Measurements from ENCODE around the gene SVIL.
"Not testable (repeated sequence)": the region's sequence is repeated elsewhere in the genome, so short reads cannot be mapped to it uniquely, and the experiment has no call there.

SVIL gene

DNA sequence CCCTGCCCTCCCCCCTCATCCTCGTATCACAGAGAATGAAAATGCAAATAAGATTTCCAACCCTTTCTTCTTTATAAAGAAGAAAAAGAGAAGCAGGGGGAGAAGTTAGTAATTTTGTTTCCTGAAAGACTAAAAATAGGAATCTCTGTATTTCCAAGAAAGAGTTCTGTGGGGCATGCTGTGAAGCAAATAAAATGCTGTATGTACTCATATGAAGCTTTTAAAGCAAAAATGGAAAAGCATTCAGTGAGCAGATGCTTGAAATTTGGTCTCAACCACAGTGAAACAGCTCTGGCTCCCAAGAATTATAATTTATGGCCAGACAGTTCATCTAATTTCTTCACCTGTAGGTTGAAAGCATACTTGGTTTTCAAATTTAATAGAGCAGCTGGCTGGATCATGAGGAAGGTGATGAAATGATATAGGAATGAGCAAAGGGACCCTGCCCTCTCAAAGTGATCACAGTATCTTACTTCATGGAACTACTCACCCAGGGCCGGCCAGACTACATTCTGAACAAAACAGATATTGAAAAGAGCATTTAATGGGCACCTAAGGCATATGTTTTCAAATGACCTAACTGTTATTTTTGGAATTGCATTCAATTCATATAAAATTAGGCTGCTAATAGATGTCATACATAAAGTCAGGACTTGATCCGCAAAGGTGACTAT, 31.4 kb downstream of the SVIL start:
- DNase-seq (ENCODE audit: low read depth in 2 of 2) = no peak

DNA sequence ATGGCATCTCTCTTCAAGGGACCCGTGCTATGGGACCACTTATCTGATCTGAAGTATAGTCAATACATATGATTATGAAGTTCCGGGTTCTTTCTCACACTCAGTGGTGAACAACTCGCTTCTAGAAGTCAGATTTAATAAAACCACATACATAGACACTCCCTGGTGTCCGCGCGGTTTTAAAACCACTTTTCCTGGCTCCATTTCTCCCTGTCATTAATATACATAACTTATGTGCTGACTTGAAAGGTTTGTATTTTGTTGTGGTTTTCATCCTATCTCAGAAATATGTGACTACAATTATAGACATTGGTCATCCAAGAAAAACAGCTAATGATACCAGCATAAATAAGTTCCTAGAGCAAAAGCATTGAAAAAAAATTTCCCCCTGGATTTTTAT, 34.0 kb downstream of the SVIL start:
- no peak for DNase-seq (ENCODE audit: low read depth in 2 of 2)

DNA sequence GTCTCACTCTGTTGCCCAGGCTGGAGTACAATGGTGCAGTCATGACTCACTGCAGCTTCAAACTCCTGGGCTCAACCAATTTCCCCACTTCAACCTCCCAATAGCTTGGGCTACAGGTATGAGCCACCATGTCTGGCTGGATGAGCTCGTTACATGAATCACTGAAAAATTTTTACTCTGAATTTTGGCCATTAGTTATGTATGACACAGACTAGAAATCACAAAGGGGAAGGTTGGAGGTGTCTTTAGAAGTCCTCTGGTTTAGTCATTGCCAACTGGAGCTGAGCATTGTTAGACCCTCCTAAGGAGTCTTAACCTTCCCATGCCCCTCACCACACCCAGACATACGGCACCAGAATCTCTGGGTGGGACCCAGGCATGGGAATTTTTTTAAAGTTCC, 34.7 kb downstream of the SVIL start:
- DNase-seq (ENCODE audit: low read depth in 2 of 2) = no peak

DNA sequence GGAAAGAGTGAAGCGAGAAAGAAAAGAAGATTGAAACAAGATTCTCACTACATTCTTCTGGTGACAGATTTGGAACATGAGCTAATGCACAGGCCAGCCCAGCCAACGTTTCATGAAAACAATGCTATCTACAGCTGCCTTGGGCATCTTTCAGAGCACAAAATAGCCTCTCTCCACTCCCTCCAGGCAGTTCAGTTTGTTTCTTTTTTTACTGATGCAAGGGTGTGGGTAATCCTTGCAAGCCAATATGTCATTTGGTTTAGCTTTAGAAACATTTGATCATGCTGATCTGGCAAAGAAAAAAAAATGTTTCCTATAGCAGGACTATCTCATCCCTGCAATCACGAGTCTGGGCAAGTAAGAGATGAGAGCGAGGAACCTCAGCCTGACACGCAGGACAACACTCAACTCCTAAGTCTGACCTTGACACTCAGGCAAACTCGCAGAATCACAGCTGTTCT, 35.9 kb downstream of the SVIL start:
- no peak for DNase-seq (ENCODE audit: low read depth in 2 of 2)

DNA sequence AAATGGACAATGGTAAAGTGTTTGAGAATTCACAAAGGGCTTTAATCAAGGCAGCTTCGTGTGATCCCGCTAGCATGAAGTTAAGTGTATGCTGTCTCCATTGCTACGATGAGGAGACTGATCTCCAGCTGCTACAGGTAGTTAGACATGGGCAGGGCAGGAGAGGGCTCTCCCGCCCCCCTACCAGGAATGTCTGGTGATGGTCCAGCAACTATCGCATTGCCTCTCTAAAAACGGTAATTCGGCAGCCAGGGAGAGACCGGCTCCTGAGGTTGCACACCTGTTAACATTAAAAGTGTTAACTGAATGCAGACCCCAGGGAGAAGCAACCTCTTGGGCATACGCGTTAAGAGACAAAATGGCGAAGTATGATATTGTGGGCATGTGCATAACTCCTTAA, 37.9 kb downstream of the SVIL start:
- no peak for DNase-seq (ENCODE audit: low read depth in 2 of 2)

DNA sequence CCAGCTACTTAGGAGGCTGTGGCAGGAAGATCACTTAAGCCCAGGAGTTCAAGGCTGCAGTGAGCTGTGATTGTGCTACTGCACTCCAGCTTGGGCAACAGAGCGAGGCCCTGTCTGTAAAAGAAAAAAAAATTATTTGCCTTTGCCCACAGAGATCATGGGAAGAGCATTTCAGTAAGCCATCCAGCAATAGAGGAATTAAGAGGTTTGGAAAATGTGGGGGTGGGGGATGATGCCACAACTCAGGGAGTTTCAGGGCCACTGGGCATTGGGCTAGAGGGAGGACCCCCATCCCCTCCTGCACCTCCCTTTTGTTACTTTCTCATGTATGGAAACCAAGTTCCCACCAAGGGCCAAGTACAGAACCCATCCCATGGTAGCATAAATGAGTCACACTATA, 38.4 kb downstream of the SVIL start:
- DNase-seq (ENCODE audit: low read depth in 2 of 2) = no peak

GRCh38 chr10:29595636-29596225, 39.0 kb downstream of the SVIL start:
- DNase-seq (ENCODE audit: low read depth in 2 of 2) = no peak

DNA sequence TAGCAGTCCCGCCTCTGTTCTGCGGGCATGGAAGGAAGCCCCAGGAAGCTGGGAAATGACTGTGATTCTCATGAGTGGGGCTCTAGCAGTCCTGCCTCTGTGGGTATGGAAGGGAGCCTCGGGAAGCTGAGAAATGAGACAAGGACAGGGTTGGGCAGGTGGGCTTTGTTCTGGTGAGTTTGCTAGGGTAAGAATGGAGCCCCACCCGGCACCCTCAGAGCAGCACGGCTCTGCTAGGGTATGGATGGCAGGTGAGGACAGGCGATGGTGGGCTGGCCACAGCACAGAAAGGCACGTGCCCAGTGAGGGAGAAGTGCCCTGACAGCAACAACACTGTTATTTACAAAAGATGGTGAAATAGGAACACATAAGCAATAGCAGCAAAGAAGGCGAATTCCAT, 39.6 kb downstream of the SVIL start:
- no peak for DNase-seq (ENCODE audit: low read depth in 2 of 2)

- no peak for DNase-seq (ENCODE audit: low read depth in 2 of 2)
These were observed 43.2 kb downstream of the SVIL start for GRCh38 chr10:29591651-29591968.

GRCh38 chr10:29590915-29591650, 43.7 kb downstream of the SVIL start:
- DNase-seq (ENCODE audit: low read depth in 2 of 2) = no peak

DNA sequence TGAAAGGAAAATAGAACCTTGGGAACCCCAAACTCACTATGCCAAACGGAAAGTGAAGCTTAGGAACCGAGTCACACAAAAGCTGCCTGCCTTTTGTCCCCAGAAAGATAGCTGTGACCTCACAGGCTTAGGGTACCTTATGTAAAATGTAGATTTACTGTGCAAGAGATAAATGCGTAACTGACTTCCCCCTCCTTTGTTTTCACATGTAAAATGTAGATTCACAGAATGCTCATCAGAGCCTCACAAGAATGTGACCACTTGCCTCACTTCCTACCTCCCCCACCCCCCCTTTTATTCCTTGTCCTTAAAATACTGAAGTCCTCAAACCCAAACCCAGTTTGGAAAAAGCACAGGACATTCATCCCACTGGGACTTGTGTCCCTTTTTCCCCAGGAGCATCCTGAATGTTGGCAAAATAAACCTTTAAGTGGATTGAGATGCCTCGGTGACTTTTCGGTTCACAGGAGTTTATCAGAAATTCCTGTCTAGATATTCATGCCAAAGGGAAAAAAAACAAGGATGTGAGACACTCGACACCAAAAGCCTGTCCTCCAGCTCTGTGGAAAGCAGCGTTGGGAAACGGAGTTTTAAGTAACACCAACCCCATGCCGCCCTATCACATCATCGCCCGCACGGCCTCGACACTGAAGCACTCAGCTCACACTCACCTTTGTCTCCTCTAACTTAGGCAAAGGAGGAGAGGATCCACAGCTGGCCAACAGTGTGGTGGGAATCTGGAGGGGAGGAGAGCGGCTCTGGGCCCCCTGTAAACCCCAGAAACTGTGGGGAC, 45.9 kb downstream of the SVIL start:
- no peak for DNase-seq (ENCODE audit: low read depth in 2 of 2)

- not testable (repeated sequence) for DNase-seq (ENCODE audit: low read depth in 2 of 2)
These were observed 46.8 kb downstream of the SVIL start for GRCh38 chr10:29587750-29588628.

DNA sequence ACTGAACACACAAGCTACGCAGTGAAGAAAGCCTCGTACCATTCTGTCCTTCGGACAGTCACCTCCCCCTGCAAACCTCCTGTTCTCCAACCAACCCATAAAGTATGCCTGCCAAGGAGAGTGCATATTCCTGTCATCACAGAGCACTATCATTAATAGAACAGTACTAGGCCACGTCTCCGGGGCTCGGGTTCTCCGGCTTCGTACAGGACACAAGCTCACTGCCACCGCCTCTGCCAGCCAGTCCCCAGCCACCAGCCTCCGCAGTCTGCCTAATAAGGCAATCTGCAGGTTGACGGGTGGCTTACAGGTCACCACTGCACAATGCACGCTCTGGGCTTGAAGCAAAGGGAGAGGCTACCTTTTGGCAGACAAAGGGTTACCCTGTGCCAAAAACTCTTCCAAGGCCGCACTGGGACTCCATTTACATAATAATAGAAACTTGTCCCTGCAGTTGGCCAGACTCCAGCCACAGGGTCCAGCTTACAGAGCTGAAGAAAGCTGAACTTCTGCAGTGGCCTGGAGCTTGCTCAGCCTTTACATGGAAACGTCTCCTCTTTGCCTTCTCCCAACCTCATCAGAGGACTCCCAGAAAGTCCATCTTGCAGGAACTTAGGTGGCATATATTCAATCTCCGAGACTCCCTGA, 47.5 kb downstream of the SVIL start:
- DNase-seq (ENCODE audit: low read depth in 2 of 2) = not testable (repeated sequence)

DNA sequence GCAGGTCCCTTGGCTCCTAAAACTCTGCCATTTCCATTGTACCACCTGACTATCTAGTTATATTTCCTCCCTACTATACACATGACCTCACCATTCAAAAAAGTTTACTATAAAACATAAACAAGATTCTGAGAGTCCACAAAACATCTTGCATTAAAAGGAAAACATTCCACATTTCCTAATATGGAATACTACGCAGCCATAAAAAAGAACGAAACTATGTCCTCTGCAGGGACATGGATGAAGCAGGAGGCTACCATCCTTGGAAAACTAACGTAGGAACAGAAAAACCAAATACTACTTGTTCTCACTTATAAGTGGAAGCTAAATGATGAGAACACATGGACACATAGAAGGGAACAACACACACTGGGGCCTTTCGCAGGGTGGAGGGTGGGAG, 48.3 kb downstream of the SVIL start:
- no peak for DNase-seq (ENCODE audit: low read depth in 2 of 2)

DNA sequence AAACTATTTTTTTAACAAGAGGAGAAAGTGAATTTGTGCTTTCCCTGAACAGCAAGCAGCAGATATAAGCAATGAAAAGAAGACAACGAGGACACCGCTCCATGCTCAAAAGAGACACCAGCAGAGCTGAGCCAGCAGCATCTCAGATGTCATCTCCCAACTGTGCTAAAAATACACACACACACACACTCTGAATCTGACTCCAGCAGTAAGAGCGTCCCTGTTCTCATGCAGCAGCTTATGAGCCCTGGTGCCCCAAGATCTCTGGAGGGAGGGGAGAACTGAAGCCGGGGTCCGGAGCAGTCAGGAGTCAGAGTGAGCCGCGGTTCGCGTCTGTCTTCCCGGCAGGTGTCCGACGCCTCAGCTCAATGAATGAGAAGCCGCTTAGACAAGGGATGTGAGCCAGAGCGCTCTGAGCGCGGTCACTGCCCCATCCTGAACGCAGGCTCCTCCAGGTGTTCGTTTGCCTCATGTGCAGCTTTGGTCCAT, 49.2 kb downstream of the SVIL start:
- no peak for DNase-seq (ENCODE audit: low read depth in 2 of 2)

- DNase-seq (ENCODE audit: low read depth in 2 of 2) = no peak
These were observed 50.3 kb downstream of the SVIL start for GRCh38 chr10:29584436-29584835.

- DNase-seq (ENCODE audit: low read depth in 2 of 2) = no peak
These were observed 51.1 kb downstream of the SVIL start for GRCh38 chr10:29583674-29584073.

DNA sequence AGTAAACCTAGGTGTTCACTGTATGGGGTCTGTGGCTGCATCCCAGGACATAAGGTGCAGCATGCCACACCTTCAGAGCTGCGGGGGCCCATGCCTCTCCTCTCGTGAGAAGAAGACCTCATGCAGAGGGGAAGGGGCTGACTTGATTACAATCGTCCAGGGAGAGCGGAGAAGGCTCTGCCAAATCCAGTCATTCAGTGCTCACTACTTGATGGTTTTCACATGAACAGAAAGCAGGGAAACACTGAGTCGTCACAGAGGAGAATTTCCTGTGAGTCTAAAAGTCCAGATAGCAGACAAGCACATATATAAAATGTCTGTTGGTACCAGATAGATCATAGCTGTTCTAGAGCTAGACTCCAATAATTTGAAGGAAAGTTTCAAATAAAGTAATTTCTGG, 52.0 kb downstream of the SVIL start:
- not testable (repeated sequence) for DNase-seq (ENCODE audit: low read depth in 2 of 2)

GRCh38 chr10:29579455-29579970, 55.3 kb downstream of the SVIL start:
- DNase-seq (ENCODE audit: low read depth in 2 of 2) = no peak

DNA sequence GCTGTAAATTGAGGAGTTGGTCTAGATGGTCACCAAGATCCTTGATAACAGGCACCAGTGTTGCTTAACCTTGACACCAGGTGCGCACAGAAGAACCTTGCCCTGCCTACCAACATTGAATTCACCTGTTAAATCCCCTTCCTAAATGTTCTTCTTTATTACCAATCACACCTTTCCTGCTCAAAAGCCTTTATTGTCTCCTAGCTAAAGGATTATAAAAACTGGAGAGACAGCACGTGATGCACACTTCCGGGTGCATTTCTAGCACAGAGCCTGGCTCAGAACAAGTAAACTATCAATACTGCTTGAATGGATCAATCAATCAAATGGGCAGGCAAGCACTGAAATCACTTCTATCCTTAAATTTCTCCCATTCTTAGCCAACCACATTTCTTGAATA, 56.3 kb downstream of the SVIL start:
- no peak for DNase-seq (ENCODE audit: low read depth in 2 of 2)

- DNase-seq (ENCODE audit: low read depth in 2 of 2) = no peak
These were observed 58.1 kb downstream of the SVIL start for GRCh38 chr10:29576681-29577080.
